Activated CD4-positive, alpha-beta T cell treated with anti-CD3 and anti-CD28 coated beads, Interleukin-10, Interleukin-2, amounts not matched to agents 100 ng/mL and 50 ng/mL, durations not matched to agents 16 hours and 8 hours (primary cell): ENCODE data around the gene ADGRB2.

ENCODE experiments used
- DNase-seq: peaks from one replicate; pipeline ENCODE4 v3.0.0-alpha.2; 2020

ADGRB2 gene

DNA sequence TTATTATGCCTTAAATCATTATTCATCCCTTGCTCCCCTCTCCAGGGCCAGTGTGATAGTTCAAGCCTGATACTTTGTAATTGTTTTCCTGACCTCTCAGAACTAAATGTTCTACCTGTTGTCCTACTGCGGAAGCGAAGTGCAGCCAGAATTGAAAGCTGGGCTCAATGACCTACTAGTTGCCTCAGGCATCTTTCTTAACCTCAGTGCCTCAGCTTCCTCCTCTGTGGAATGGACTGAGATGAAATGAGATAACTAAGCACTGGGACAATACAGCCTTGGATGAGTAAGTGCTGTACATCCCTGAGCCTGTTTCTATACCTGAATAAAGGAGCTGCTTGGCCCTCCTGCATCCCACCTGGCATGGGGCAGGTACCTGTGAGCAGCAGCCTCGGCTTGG, 86.7 kb downstream of the ADGRB2 start:
- DNase-seq: no peak
